Panc1 (cell line): ENCODE data around the gene INTS13. TPM values are rescaled to one million over a fixed set of nuclear protein-coding genes. Genes with fewer than 3 reads are reported as not detected.

Experiments
- ATAC-seq: fragments of 200-7000 bp; cut with Tn5 transposase; 2 replicates; pipeline ENCODE4 v1.9.1; 2020; ENCODE audit warnings: mild to moderate bottlenecking, moderate library complexity
- BruUV-seq: library from RNA; stranded (reverse); fragments of 400-500 nt; replicated peaks from 2 replicates; lab custom pipeline; 2021; lab: Mats Ljungman, UMichigan
- CTCF ChIA-PET: fragments of 300-600 bp; sonication (Branson Sonifier 250); formaldehyde crosslinking; loops from one replicate; lab custom pipeline; 2022; ENCODE audit warnings: antibody characterized with exemption; lab: Charles Lee
- POLR2A ChIA-PET: fragments of 300-600 bp; sonication (Branson Sonifier 250); formaldehyde crosslinking; loops from one replicate; lab custom pipeline; 2022; ENCODE audit warnings: antibody characterized with exemption; lab: Charles Lee
- DNase-seq: peaks from one replicate; pipeline ENCODE4 v3.0.0-alpha.2; 2010; ENCODE audit warnings: low read depth, low spot score
- H3K27ac ChIP-seq: 2 replicates; pipeline ENCODE4 v1.5.1; 2011; ENCODE audit warnings: mild to moderate bottlenecking, low read length, inconsistent platforms
- H3K27me3 ChIP-seq: fragments of 200-500 bp; sonication (Bioruptor generic); 2 replicates; pipeline ENCODE4 v1.6.0; 2014; ENCODE audit warnings: low read length, inconsistent platforms; ENCODE audit not compliant: control insufficient read depth, insufficient read depth
- H3K36me3 ChIP-seq: fragments of 200-500 bp; sonication (Bioruptor generic); 2 replicates; pipeline ENCODE4 v1.5.1; 2014; ENCODE audit warnings: inconsistent platforms, mild to moderate bottlenecking, low read length, moderate library complexity; ENCODE audit not compliant: control insufficient read depth, insufficient read depth
- H3K4me1 ChIP-seq: 2 replicates; pipeline ENCODE4 v1.5.1; 2011; ENCODE audit warnings: inconsistent platforms, mild to moderate bottlenecking, low read length, moderate library complexity; ENCODE audit not compliant: control insufficient read depth, insufficient read depth
- H3K4me3 ChIP-seq, 2 experiments: 2 replicates each; pipeline ENCODE4 v1.5.1; 2011 to 2012; ENCODE audit warnings: low read depth in 2 of 2, low read length in 2 of 2, mild to moderate bottlenecking in 2 of 2, inconsistent platforms in 1 of 2, moderate library complexity in 1 of 2
- H3K9me3 ChIP-seq: fragments of 200-500 bp; sonication (Bioruptor generic); 2 replicates; pipeline ENCODE4 v1.5.1; 2014; ENCODE audit warnings: low read depth, mild to moderate bottlenecking, inconsistent platforms, low read length, moderate library complexity; ENCODE audit not compliant: control insufficient read depth, insufficient read depth
- POLR2AphosphoS5 ChIP-seq: IDR thresholded peaks from 2 replicates; pipeline ENCODE4 v1.6.1; 2012; ENCODE audit warnings: mild to moderate bottlenecking, low read depth, low read length, moderate library complexity
- SIN3A ChIP-seq: IDR thresholded peaks from 2 replicates; pipeline ENCODE4 v1.6.1; 2012; ENCODE audit warnings: low read depth, mild to moderate bottlenecking, low read length, moderate library complexity, borderline replicate concordance; ENCODE audit not compliant: insufficient read depth
- TCF7L2 ChIP-seq: IDR thresholded peaks from 2 replicates; pipeline ENCODE4 v1.6.1; 2011; ENCODE audit warnings: mild to moderate bottlenecking, low read depth, low read length, inconsistent platforms
- in situ Hi-C: cut with HindIII; loops from 2 replicates; pipeline ENCODE4 v1.10.0; 2016; ENCODE audit warnings: low sequenced_read_pairs, low pct_unique_long_range_greater_than_20kb
- intact Hi-C: fragments of 100-400 bp; cut with micrococcal nuclease; formaldehyde crosslinking; loops from one replicate; pipeline ENCODE4 v1.10.0; 2022; ENCODE audit not compliant: unreplicated experiment
- total RNA-seq: library from RNA; stranded (reverse); gene quantifications from one replicate; pipeline ENCODE4 v1.2.1, GENCODE V29; 2021; ENCODE audit not compliant: unreplicated experiment
- TF ChIP-seq, protein P1 (sequence below), 2 experiments: IDR thresholded peaks; 2 replicates each; pipeline ENCODE4 v1.6.1; 2011 to 2012; ENCODE audit warnings: low read depth in 2 of 2, control low read depth in 1 of 2, low read length in 1 of 2, mild to moderate bottlenecking in 1 of 2, moderate library complexity in 1 of 2; ENCODE audit not compliant: insufficient read depth in 1 of 2
- TF ChIP-seq, protein P2 (sequence below): fragments of 450-650 bp; IDR thresholded peaks from 2 replicates; pipeline ENCODE4 v1.5.1; 2017; ENCODE audit warnings: mild to moderate bottlenecking

Gene INTS13
- total RNA-seq, 1 experiment from 2014 or later = 55.9 TPM

DNA sequence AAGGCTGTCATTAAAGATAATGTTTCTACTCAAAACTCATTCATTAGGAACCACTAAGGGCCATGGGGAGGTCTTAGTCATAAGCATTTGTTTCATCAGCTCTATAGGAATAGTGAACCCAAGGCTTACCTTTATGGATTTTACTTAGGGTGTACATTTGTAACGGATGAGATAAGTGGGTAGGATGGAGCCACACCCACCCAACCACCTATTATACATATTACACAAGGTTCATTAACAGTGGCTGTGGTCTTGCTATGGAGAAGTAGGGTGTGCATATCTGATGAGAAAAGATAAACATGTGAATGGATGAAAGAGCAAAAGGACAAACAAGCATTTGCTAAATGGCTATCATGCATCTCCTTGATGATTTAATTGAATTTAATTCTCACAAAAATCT lies 65.2 kb downstream of the INTS13 start:
- Histone ChIP-seq H3K36me3 (no peaks in the 10 kb centered on the region), H3K27ac (no peak overlapping the region), H3K9me3 (no peaks in the 10 kb centered on the region), H3K27me3 (no peaks in the 10 kb centered on the region; the same call in 1 of the 2 replicates), H3K4me3 (no peak overlapping the region), H3K4me1 (no peaks in the 10 kb centered on the region)
- ChIA-PET POLR2A (no interaction called here), CTCF (no interaction called here)
- no TSS peak for BruUV-seq
- ATAC-seq = no peak
- in situ Hi-C loops (no loop called here), intact Hi-C loops (no loop called here)
- TF ChIP-seq, protein P1, sequence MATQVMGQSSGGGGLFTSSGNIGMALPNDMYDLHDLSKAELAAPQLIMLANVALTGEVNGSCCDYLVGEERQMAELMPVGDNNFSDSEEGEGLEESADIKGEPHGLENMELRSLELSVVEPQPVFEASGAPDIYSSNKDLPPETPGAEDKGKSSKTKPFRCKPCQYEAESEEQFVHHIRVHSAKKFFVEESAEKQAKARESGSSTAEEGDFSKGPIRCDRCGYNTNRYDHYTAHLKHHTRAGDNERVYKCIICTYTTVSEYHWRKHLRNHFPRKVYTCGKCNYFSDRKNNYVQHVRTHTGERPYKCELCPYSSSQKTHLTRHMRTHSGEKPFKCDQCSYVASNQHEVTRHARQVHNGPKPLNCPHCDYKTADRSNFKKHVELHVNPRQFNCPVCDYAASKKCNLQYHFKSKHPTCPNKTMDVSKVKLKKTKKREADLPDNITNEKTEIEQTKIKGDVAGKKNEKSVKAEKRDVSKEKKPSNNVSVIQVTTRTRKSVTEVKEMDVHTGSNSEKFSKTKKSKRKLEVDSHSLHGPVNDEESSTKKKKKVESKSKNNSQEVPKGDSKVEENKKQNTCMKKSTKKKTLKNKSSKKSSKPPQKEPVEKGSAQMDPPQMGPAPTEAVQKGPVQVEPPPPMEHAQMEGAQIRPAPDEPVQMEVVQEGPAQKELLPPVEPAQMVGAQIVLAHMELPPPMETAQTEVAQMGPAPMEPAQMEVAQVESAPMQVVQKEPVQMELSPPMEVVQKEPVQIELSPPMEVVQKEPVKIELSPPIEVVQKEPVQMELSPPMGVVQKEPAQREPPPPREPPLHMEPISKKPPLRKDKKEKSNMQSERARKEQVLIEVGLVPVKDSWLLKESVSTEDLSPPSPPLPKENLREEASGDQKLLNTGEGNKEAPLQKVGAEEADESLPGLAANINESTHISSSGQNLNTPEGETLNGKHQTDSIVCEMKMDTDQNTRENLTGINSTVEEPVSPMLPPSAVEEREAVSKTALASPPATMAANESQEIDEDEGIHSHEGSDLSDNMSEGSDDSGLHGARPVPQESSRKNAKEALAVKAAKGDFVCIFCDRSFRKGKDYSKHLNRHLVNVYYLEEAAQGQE (IDR thresholded peaks at IDR 0.05; ENCODE audit: insufficient read depth in 1 of 2, low read depth in 2 of 2, low read length in 1 of 2) = no peak
- TF ChIP-seq POLR2AphosphoS5 = no peak
- TF ChIP-seq, protein P2, sequence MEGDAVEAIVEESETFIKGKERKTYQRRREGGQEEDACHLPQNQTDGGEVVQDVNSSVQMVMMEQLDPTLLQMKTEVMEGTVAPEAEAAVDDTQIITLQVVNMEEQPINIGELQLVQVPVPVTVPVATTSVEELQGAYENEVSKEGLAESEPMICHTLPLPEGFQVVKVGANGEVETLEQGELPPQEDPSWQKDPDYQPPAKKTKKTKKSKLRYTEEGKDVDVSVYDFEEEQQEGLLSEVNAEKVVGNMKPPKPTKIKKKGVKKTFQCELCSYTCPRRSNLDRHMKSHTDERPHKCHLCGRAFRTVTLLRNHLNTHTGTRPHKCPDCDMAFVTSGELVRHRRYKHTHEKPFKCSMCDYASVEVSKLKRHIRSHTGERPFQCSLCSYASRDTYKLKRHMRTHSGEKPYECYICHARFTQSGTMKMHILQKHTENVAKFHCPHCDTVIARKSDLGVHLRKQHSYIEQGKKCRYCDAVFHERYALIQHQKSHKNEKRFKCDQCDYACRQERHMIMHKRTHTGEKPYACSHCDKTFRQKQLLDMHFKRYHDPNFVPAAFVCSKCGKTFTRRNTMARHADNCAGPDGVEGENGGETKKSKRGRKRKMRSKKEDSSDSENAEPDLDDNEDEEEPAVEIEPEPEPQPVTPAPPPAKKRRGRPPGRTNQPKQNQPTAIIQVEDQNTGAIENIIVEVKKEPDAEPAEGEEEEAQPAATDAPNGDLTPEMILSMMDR = no peak
- no peak for TF ChIP-seq TCF7L2
- TF ChIP-seq SIN3A = no peak
- no peak for DNase-seq

- DNase-seq = no peak
- no peaks in the 10 kb centered on the region for H3K36me3 ChIP-seq
- TF ChIP-seq SIN3A (no peak), TCF7L2 (no peak), POLR2AphosphoS5 (no peak)
- TF ChIP-seq, protein P1 (IDR thresholded peaks at IDR 0.05; ENCODE audit: insufficient read depth in 1 of 2, low read depth in 2 of 2, low read length in 1 of 2) = no peak
- TF ChIP-seq, protein P2 = no peak
- POLR2A ChIA-PET = no interaction called here
- ATAC-seq = no peak
- H3K9me3 ChIP-seq = no peaks in the 10 kb centered on the region
- H3K4me3 ChIP-seq = no peak overlapping the region
- intact Hi-C loops = no loop called here
- H3K4me1 ChIP-seq = no peaks in the 10 kb centered on the region
- BruUV-seq = no TSS peak
- in situ Hi-C loops = no loop called here
- H3K27me3 ChIP-seq = no peaks in the 10 kb centered on the region; the same call in 1 of the 2 replicates
- CTCF ChIA-PET = no interaction called here
- no peak overlapping the region for H3K27ac ChIP-seq
Measured at GRCh38 chr12:26871985-26872384, 65.8 kb downstream of the INTS13 start.
